Gastroesophageal sphincter (tissue), 4 donors: ENCODE measurements around the gene GUCY1A2. TPM values are rescaled to one million over a fixed set of nuclear protein-coding genes. Genes with fewer than 3 reads are reported as not detected.

Experiments used
- ATAC-seq: fragments of 150-250 bp; one replicate; pipeline ENCODE4 v1.9.1; 2016; ENCODE audit warnings: mild to moderate bottlenecking, moderate library complexity
- H3K27ac ChIP-seq, 4 donors: fragments of 200-600 bp; sonication (generic) in 3 of 4; 1 replicate in 3 of 4; 2 replicates in 1 of 4; pipeline ENCODE4 v1.5.1; 2016 to 2019
- H3K27me3 ChIP-seq: fragments of 200-600 bp; sonication (generic); one replicate; pipeline ENCODE4 v1.5.1; 2019
- H3K36me3 ChIP-seq, 2 donors: fragments of 200-600 bp; sonication (generic); one replicate each; pipeline ENCODE4 v1.5.1; 2019; ENCODE audit warnings: control low read depth in 1 of 2
- H3K4me1 ChIP-seq, 3 donors: fragments of 200-600 bp; sonication (generic); 1 replicate in 2 of 3; 2 replicates in 1 of 3; pipeline ENCODE4 v1.5.1; 2016 to 2019; ENCODE audit warnings: control low read depth in 2 of 3
- H3K4me3 ChIP-seq, 2 donors: fragments of 200-600 bp; sonication (generic); one replicate each; pipeline ENCODE4 v1.5.1; 2019; ENCODE audit warnings: mild to moderate bottlenecking in 1 of 2, moderate library complexity in 1 of 2
- H3K9me3 ChIP-seq, 3 donors: fragments of 200-600 bp; sonication (generic); one replicate each; pipeline ENCODE4 v1.5.1; 2017 to 2019; ENCODE audit warnings: control low read depth in 2 of 3
- EP300 ChIP-seq: sonication (generic); formaldehyde crosslinking; IDR thresholded peaks from one replicate; pipeline ENCODE4 v1.6.1; 2017; ENCODE audit warnings: antibody characterized with exemption, mild to moderate bottlenecking
- POLR2A ChIP-seq, 2 donors: fragments of 450-650 bp; IDR thresholded peaks; one replicate each; pipeline ENCODE4 v1.6.1; 2017; ENCODE audit warnings: antibody characterized with exemption in 2 of 2, mild to moderate bottlenecking in 2 of 2, moderate library complexity in 1 of 2
- POLR2AphosphoS5 ChIP-seq: sonication (generic); formaldehyde crosslinking; IDR thresholded peaks from one replicate; pipeline ENCODE4 v1.6.1; 2017; ENCODE audit warnings: antibody characterized with exemption
- WGBS, 2 donors: methylation state at CpG; one replicate each; pipeline ENCODE4 v1.1.5; 2018; ENCODE audit warnings: low coverage in 1 of 2; 5-methylcytosine and 5-hydroxymethylcytosine counted together
- total RNA-seq, 4 donors: library from RNA; depleted of rRNA; stranded (reverse); fragments of >200 nt; gene quantifications; one replicate each; pipeline ENCODE4 v1.1.0, GENCODE V29; 2016
- TF ChIP-seq, protein P1 (sequence below), 4 experiments: fragments of 200-600 bp in 2 of 4; fragments of 450-650 bp in 2 of 4; sonication (generic) in 1 of 4; IDR thresholded peaks; one replicate each; pipeline ENCODE4 v1.5.1; 2017 to 2019; ENCODE audit warnings: antibody characterized with exemption in 4 of 4, mild to moderate bottlenecking in 2 of 4, moderate library complexity in 2 of 4

The GUCY1A2 gene
- total RNA-seq, 4 donors from 2014 or later: 1.5 to 10.3 (median 3.7) TPM

DNA sequence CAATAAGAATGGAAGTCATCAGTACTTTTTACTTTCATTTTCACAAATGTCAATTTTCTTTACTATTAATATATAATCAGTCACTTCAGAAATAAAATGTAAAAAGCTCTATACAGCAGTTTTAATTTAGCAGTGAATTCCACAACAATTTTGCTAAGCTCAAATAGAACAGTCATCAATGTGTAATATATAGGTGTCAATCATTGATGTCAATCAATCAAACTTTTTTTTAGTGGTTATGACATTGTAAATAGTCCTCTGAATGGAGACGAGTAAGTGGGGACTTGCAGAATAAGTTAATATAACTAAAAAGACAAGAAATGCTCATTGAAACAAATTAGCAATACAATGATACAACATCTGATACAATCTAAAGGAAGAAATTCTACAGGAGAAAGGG lies 327.4 kb downstream of the GUCY1A2 start:
- 71 to 100% methylated on average over 1 of the region's 1 CpG for WGBS, 2 donors
- no peak for ATAC-seq
- H3K27ac ChIP-seq: no peak overlapping the region

DNA sequence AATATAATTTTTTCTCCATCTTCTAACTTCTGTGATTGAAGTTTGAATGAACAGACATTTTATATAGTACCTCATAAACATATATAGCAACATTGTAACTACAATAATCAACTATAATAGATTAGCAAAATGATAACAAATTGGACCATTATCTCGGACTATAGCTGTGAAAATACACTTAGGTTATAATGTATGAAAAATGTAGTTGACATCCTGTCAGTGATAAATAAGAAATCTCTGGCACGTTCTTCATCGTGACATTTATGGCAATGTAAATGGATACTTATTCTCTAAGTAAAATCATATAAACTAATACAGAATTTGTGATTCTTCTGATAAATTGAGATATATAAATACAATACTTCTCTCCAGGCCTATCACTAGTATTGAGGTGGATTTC lies 333.3 kb downstream of the GUCY1A2 start:
- H3K9me3 ChIP-seq: no peaks in the 10 kb centered on the region
- no peak overlapping the region for H3K4me3 ChIP-seq
- H3K27ac ChIP-seq: no peak overlapping the region
- H3K4me1 ChIP-seq: no peaks in the 10 kb centered on the region
- WGBS, 2 donors: 85 to 91% methylated on average over 3 of the region's 3 CpGs
- H3K27me3 ChIP-seq: no peaks in the 10 kb centered on the region
- no peaks in the 10 kb centered on the region for H3K36me3 ChIP-seq
- ATAC-seq: no peak
- TF ChIP-seq, protein P1, sequence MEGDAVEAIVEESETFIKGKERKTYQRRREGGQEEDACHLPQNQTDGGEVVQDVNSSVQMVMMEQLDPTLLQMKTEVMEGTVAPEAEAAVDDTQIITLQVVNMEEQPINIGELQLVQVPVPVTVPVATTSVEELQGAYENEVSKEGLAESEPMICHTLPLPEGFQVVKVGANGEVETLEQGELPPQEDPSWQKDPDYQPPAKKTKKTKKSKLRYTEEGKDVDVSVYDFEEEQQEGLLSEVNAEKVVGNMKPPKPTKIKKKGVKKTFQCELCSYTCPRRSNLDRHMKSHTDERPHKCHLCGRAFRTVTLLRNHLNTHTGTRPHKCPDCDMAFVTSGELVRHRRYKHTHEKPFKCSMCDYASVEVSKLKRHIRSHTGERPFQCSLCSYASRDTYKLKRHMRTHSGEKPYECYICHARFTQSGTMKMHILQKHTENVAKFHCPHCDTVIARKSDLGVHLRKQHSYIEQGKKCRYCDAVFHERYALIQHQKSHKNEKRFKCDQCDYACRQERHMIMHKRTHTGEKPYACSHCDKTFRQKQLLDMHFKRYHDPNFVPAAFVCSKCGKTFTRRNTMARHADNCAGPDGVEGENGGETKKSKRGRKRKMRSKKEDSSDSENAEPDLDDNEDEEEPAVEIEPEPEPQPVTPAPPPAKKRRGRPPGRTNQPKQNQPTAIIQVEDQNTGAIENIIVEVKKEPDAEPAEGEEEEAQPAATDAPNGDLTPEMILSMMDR (IDR thresholded peaks at IDR 0.05): no peak
- TF ChIP-seq POLR2AphosphoS5 (no peak), EP300 (no peak), POLR2A (IDR thresholded peaks at IDR 0.05) (no peak)

More for the DNA sequence above, 327.4 kb downstream of the GUCY1A2 start:
- Histone ChIP-seq H3K27me3 (no peaks in the 10 kb centered on the region), H3K9me3 (no peaks in the 10 kb centered on the region), H3K36me3 (no peaks in the 10 kb centered on the region), H3K4me1 (no peaks in the 10 kb centered on the region), H3K4me3 (no peak overlapping the region)
- no peak for TF ChIP-seq EP300
- no peak for TF ChIP-seq POLR2AphosphoS5
- no peak for TF ChIP-seq POLR2A (IDR thresholded peaks at IDR 0.05)
- TF ChIP-seq, protein P1 (IDR thresholded peaks at IDR 0.05): no peak

DNA sequence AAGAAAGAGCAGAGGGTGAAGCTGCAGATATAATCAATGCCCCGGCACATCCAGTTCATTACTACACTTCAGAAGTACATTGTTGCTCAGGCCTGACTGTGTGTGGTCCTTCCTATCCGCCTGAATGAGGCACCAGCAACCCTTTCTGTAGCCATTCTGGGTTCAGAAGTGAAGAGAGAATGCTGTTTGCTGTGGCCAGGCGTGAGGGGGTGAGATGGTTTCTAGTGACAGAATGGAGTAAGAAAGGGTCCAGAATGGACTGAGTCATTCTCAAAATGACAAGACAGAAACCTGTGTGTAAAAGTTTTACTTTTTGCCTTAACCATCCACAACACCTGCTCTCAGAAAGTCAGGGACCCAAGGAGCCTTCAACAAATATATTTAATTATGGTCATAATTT lies 334.8 kb downstream of the GUCY1A2 start:
- Histone ChIP-seq H3K36me3 (no peaks in the 10 kb centered on the region), H3K4me1 (no peaks in the 10 kb centered on the region), H3K4me3 (no peak overlapping the region), H3K27me3 (no peaks in the 10 kb centered on the region), H3K9me3 (no peaks in the 10 kb centered on the region), H3K27ac (no peak overlapping the region)
- ATAC-seq: no peak
- TF ChIP-seq, protein P1 (IDR thresholded peaks at IDR 0.05): no peak
- TF ChIP-seq POLR2AphosphoS5 (no peak), EP300 (no peak), POLR2A (IDR thresholded peaks at IDR 0.05) (no peak)
- whole genome bisulfite sequencing, 2 donors: 54 to 57% methylated on average over 2 to 3 of the region's 3 CpGs

DNA sequence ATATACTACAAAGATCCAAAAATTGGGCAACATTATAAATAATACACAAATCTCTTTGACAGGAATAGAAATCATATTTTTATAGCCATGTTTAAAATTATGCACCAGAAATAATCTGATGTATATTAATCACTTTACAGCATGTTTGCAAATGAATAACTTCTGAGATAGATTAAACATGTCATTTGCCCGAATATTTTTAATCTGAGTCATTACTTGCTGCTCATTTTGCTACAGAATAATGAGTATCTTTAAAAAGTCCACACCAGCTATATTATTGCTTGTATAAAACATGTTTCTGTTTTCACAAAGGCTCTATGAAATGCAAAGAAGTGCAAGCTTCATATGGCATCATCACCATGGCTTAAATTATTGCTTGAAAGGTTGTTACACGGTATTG lies 336.8 kb downstream of the GUCY1A2 start:
- Histone ChIP-seq H3K27me3 (no peaks in the 10 kb centered on the region), H3K4me1 (no peaks in the 10 kb centered on the region), H3K9me3 (no peaks in the 10 kb centered on the region), H3K27ac (no peak overlapping the region), H3K36me3 (no peaks in the 10 kb centered on the region), H3K4me3 (no peak overlapping the region)
- TF ChIP-seq, protein P1 (IDR thresholded peaks at IDR 0.05): no peak
- TF ChIP-seq EP300 (no peak), POLR2AphosphoS5 (no peak), POLR2A (IDR thresholded peaks at IDR 0.05) (no peak)
- no peak for ATAC-seq
- WGBS, 2 donors: 60 to 63% methylated on average over 2 of the region's 2 CpGs

DNA sequence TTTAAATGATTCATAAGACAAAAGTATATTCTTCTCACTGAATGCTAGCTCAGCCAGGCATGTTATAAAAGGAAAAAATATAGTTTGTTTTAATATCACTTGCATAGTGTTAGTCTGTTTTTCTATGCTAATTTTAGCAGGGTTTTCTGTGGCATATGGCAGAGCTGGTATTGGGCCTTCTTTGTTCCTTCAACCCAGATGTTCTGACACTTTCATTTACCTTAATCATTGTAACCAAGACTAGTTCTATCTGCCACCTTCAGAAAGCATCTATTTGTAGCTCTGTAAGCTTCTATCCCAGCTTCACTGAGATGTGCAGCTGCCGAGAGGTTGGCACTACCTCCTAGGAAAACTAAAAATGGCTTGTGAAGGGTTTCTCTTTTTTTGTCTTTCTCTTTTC lies 338.7 kb downstream of the GUCY1A2 start:
- ATAC-seq: no peak
- H3K9me3 ChIP-seq: no peaks in the 10 kb centered on the region
- no peaks in the 10 kb centered on the region for H3K27me3 ChIP-seq
- no peaks in the 10 kb centered on the region for H3K36me3 ChIP-seq
- 86% methylated on average over 1 of the region's 1 CpG; no CpG with 5 or more reads in 1 of the 2 donors for WGBS, 2 donors
- no peak overlapping the region for H3K27ac ChIP-seq
- no peak for TF ChIP-seq POLR2A (IDR thresholded peaks at IDR 0.05)
- TF ChIP-seq, protein P1 (IDR thresholded peaks at IDR 0.05): no peak
- TF ChIP-seq POLR2AphosphoS5: no peak
- TF ChIP-seq EP300: no peak
- no peak overlapping the region for H3K4me3 ChIP-seq
- no peaks in the 10 kb centered on the region for H3K4me1 ChIP-seq
